Calu3 (cell line): ENCODE data around the gene ALLC. TPM values are rescaled to one million over a fixed set of nuclear protein-coding genes. Genes with fewer than 3 reads are reported as not detected.
"Not testable (repeated sequence)": the region's sequence is repeated elsewhere in the genome, so short reads cannot be mapped to it uniquely, and the experiment has no call there.

Experiments
- BruUV-seq: library from RNA; stranded (reverse); fragments of 400-500 nt; replicated peaks from 2 replicates; lab custom pipeline; 2021; lab: Mats Ljungman, UMichigan
- CTCF ChIA-PET: fragments of 300-600 bp; sonication (Branson Sonifier 250); formaldehyde crosslinking; loops from one replicate; lab custom pipeline; 2022; ENCODE audit warnings: antibody characterized with exemption; lab: Charles Lee
- DNase-seq: peaks from one replicate; pipeline ENCODE4 v3.0.0; 2022
- H3K27ac Mint-ChIP-seq: one replicate; pipeline ENCODE4 v1.8.0; 2022; ENCODE audit warnings: mixed read lengths; ENCODE audit not compliant: unreplicated experiment
- H3K27me3 Mint-ChIP-seq: one replicate; pipeline ENCODE4 v1.8.0; 2022; ENCODE audit warnings: mixed read lengths; ENCODE audit not compliant: unreplicated experiment
- H3K36me3 Mint-ChIP-seq: one replicate; pipeline ENCODE4 v1.8.0; 2022; ENCODE audit warnings: mild to moderate bottlenecking, moderate library complexity, mixed read lengths; ENCODE audit not compliant: insufficient read depth, unreplicated experiment
- H3K4me1 Mint-ChIP-seq: one replicate; pipeline ENCODE4 v1.8.0; 2022; ENCODE audit warnings: mild to moderate bottlenecking, low read depth, mixed read lengths; ENCODE audit not compliant: unreplicated experiment
- H3K4me3 Mint-ChIP-seq: one replicate; pipeline ENCODE4 v1.8.0; 2022; ENCODE audit warnings: mild to moderate bottlenecking, low read depth, moderate library complexity, mixed read lengths; ENCODE audit not compliant: unreplicated experiment
- H3K9me3 Mint-ChIP-seq: one replicate; pipeline ENCODE4 v1.8.0; 2022; ENCODE audit warnings: low read depth, mixed read lengths; ENCODE audit not compliant: unreplicated experiment
- intact Hi-C: fragments of 100-400 bp; cut with micrococcal nuclease; formaldehyde crosslinking; loops from one replicate; pipeline ENCODE4 v1.10.0; 2022; ENCODE audit not compliant: unreplicated experiment
- total RNA-seq: library from RNA; stranded (reverse); gene quantifications from 2 replicates; pipeline ENCODE4 v1.2.3, GENCODE V29; 2022
- TF ChIP-seq, protein P1 (sequence below): fragments of 200-600 bp; IDR thresholded peaks from one replicate; pipeline ENCODE4 v1.8.0; 2022; ENCODE audit warnings: antibody characterized with exemption; ENCODE audit not compliant: unreplicated experiment

ALLC gene
- total RNA-seq, 1 experiment from 2014 or later = not detected

DNA sequence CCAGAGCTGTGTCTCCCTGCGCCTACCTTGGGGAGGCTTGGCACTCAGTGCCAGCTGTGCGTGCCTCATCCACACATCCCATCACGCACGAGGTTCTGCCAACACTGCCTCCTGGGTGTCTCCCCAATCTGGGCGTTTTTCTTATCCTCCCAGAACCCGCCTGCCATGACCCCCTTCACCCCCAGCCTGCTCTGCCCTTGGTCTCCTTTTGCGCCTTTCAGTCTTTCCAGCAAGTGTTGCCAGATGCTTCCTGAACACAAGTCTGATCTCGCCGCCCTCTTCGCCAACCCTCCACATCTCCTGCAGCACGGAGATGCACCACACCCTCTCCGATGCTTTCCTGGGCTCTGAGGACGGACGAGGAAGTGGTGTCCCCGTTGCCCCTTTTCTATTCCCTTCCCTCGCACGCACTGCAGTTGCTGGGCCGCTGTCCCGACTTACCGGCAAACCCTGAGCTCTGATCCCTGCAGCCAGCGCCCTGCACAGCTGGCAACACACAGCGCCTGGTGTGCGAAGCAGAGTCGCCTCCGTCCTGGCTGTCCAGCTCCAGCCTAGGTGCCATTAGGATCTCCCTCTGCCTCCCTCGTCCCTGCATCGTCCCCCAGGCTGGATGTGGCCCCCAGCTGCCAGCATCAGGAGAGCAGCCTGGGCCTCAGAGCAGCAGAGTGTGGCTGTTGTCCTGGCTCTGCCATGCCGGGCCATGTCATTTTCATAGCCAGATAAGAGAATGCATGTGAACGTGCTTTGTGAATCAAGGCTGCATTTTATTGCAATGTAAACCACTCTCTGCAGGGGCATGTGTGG, 22.6 kb upstream of the ALLC start:
- Mint-ChIP-seq H3K9me3 (no peaks in the 10 kb centered on the region), H3K27ac (no peak overlapping the region), H3K36me3 (no peaks in the 10 kb centered on the region), H3K4me1 (no peaks in the 10 kb centered on the region), H3K4me3 (no peak overlapping the region), H3K27me3 (peaks cover 73% of the 10 kb centered on the region)
- BruUV-seq = no TSS peak
- intact Hi-C loops = no loop called here
- TF ChIP-seq, protein P1, sequence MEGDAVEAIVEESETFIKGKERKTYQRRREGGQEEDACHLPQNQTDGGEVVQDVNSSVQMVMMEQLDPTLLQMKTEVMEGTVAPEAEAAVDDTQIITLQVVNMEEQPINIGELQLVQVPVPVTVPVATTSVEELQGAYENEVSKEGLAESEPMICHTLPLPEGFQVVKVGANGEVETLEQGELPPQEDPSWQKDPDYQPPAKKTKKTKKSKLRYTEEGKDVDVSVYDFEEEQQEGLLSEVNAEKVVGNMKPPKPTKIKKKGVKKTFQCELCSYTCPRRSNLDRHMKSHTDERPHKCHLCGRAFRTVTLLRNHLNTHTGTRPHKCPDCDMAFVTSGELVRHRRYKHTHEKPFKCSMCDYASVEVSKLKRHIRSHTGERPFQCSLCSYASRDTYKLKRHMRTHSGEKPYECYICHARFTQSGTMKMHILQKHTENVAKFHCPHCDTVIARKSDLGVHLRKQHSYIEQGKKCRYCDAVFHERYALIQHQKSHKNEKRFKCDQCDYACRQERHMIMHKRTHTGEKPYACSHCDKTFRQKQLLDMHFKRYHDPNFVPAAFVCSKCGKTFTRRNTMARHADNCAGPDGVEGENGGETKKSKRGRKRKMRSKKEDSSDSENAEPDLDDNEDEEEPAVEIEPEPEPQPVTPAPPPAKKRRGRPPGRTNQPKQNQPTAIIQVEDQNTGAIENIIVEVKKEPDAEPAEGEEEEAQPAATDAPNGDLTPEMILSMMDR = no peak
- DNase-seq = no peak
- CTCF ChIA-PET = no interaction called here

DNA sequence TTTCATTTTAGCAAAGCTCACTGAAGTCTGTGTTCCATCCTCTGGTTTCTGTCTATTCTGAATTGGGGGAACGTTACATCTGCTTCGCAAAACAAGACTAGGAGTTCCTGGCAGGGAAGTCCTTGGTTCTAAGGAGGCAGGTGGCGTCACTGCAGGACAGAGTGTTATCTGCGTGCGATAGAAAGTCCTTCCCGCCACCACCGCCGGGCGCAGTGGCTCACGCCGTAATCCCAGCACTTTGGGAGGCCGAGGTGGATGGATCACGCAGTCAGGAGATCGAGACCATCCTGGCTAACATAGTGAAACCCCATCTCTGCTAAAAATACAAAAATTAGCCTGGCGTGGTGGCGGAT, 22.0 kb upstream of the ALLC start:
- intact Hi-C loops, DNase-seq, H3K9me3 Mint-ChIP-seq, H3K4me3 Mint-ChIP-seq, BruUV-seq, H3K27ac Mint-ChIP-seq, H3K4me1 Mint-ChIP-seq, H3K36me3 Mint-ChIP-seq, CTCF ChIA-PET: not testable (repeated sequence)
- peaks cover 73% of the 10 kb centered on the region for H3K27me3 Mint-ChIP-seq

DNA sequence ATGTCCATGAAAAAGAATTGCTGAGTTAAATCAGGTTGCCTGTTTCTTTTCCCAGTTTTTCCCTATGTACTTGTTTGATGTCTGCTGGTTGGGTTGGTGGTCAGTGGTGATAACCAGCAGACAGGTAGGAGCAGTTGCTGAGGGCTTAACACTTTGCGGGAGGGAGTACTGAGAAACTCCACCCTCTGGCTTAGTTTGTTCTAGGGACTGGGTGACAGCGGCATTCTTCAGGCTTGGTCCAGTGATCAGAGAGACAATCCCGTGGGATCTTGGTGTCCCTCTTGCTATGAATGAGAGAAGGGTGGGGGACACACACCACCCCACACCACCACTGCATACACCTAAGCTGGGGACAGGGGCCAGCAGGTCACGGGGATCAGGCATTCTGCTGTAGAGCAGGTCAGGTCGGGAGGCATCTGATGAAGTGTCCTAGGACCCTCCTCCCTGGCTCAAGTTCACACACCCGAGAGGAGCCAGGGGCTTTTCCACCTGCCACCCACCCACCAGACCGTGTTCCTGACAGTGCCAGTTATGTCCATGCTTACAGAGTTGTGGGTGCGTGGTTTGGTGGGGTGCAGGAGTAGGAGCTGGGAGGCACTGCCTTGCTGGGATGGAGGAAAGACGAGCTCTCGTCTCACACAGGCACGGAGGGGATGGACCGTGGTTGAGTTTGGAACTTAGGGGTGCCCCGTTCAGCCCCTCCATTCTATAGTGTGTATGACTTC, 21.3 kb upstream of the ALLC start:
- TF ChIP-seq, protein P1 = no peak
- CTCF ChIA-PET = no interaction called here
- no peak for DNase-seq

DNA sequence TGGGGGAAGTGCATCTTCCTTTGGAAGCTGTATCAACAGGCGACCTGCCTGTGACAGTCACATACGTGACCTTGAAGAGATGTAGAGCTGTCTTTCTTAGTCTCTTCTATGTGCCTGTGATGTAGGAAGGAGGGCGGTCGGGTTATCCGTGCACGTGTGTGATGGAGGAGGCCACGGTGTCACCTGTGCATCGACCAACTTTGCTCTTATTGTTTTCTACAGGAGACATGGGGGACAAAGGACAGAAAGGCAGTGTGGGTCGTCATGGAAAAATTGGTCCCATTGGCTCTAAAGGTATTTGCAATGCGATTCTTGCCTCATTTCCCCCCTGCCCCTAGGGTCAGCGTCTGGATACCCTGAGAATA, 20.7 kb upstream of the ALLC start:
- CTCF ChIA-PET = no interaction called here
- intact Hi-C loops = no loop called here
- no TSS peak for BruUV-seq
- TF ChIP-seq, protein P1 = no peak
- Mint-ChIP-seq H3K4me3 (no peak overlapping the region), H3K9me3 (no peaks in the 10 kb centered on the region), H3K27me3 (peaks cover 77% of the 10 kb centered on the region), H3K27ac (no peak overlapping the region), H3K36me3 (no peaks in the 10 kb centered on the region), H3K4me1 (no peaks in the 10 kb centered on the region)
- DNase-seq = no peak

More for the DNA sequence above, 21.3 kb upstream of the ALLC start:
- no peak overlapping the region for H3K4me3 Mint-ChIP-seq
- BruUV-seq = no TSS peak
- H3K9me3 Mint-ChIP-seq = no peaks in the 10 kb centered on the region
- peak overlapping the region; percentile 39 for H3K27ac Mint-ChIP-seq
- H3K27me3 Mint-ChIP-seq = peaks cover 77% of the 10 kb centered on the region
- no peaks in the 10 kb centered on the region for H3K36me3 Mint-ChIP-seq
- intact Hi-C loops = no loop called here
- no peaks in the 10 kb centered on the region for H3K4me1 Mint-ChIP-seq
